TTC549 (cell line): ENCODE results near the gene TEDC2.
"Not testable (repeated sequence)": the region's sequence is repeated elsewhere in the genome, so short reads cannot be mapped to it uniquely, and the experiment has no call there.

Source experiments
- FAIRE-seq: peaks from 2 replicates; lab custom pipeline; 2012; peaks lifted over from hg19 to GRCh38; lab: Jason Lieb, UNC

TEDC2 gene

GRCh38 chr16:2438121-2438520 lies 21.8 kb upstream of the TEDC2 start:
- FAIRE-seq = no peak

DNA sequence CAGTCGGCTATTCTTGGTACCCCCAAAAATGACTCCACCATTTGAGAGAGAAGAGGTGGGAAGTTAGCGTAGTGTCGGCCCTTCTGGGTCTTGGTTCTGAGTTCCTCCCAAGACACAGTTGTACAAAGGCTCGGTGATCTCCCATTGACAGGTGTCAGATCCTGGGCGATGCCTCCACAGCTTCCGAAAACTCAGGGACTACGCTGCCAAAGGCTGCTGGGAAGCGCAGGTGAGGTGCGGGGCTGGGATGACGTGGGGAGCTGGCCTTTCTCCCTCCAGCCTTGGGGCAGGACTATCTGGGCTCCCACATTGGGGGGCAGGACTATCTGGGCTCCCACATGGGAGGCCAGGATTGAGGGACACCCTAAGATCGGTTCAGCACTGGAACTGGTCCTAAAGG lies 20.3 kb upstream of the TEDC2 start:
- FAIRE-seq = no peak

DNA sequence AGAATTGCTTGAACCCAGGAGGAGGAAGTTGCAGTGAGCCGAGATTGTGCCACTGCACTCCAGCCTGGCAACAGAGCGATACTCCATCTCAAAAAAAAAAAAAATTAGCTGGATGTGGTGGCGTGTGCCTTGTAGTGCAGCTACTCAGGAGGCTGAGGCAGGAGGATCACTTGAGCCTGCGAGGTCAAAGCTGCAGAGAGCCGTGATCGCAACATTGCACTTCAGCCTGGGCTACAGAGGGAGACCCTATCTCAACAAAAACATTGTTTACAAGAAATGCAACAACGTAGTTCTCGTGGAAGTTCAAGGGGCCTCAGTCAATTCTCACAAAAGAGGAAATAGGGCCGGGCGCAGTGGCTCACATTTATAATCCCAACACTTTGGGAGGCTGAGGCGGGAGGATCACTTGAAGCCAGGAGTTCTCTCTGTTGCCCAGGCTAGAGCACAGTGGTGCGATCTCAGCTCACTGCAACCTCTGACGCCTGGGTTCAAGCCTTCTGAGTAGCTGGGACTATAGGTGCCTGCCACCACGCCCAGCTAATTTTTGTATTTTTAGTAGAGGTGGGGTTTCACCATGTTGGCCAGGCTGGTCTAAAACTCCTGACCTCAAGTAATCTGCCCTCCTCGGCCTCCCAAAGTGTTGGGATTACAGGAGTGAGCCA lies 18.6 kb upstream of the TEDC2 start:
- not testable (repeated sequence) for FAIRE-seq

DNA sequence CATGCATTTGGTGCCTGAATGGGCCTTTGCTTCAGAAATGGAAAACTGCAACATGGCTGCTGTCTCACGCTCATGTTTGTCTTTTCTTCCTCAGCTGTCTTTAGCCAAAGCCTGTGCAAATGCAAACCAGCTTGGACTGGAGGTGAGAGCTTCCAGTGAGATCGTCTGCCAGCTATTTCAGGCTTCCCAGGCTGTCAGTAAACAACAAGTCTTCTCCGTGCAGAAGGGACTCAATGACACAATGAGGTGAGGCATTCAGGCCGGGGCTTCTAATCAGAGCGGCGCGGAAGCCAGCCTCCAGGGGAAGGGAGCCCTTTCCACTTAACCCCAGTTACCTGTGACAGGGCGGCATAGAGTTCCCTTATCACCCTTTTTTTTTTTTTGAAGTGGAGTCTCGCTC lies 16.4 kb upstream of the TEDC2 start:
- no peak for FAIRE-seq

- FAIRE-seq = no peak
Observed at GRCh38 chr16:2447920-2448583, 11.9 kb upstream of the TEDC2 start.

GRCh38 chr16:2449118-2449517 lies 10.8 kb upstream of the TEDC2 start:
- FAIRE-seq = no peak

DNA sequence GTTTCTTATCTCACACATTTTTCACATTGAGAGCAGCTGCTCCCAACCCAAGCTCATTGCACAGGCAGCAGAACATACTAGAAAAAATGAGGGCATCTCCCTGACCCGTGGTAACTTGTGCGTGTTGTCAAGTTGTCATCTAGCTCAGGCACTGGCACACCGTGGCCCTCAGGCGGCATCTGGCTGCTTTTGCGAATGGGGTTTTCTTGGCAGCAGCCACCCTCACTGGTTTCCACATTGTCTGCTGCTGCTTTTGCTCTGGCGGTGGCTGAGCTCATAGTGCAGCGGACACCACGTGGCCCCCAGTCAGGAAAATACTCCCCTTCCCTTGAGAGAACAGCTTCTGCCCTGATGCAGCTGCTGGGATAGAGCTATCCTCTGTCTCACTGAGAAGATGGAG lies 9.4 kb upstream of the TEDC2 start:
- FAIRE-seq = no peak

GRCh38 chr16:2450975-2451381 lies 8.9 kb upstream of the TEDC2 start:
- FAIRE-seq = no peak

GRCh38 chr16:2451851-2452320 lies 8.0 kb upstream of the TEDC2 start:
- no peak for FAIRE-seq

GRCh38 chr16:2452650-2453049 lies 7.3 kb upstream of the TEDC2 start:
- no peak for FAIRE-seq

DNA sequence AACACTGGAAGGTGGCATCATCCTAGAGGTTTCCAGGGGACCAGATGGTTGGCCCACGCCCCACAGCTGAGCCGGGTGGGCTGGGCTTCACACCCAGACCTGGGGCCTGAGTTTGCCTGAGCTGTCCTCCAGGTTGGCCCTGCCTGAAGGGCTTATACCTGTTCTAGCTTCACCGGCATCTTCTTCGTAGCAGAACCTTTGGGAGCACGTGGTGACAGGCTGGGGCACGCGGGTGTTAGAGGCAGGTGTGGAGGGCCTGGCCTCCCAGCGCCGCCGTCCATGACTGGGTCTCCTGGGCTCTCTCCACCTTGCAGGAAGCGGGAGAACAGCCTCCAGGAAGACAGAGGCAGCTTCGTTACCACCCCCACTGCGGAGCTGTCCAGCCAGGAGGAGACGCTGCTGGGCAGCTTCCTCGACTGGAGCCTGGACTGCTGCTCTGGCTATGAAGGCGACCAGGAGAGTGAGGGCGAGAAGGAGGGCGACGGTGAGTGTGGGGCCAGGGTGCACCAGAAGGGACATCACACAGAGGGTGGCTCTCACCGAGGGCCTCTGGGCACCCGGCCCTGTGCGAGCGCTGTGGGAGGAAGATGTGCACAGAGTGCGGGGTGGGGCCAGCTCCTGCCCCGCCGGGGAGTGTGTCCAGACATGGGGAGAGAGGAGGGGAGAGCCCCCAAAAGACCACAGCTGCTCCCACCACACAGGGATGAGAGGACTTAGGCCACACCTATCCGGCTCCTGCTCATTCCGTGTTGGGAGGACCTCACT lies 4.6 kb upstream of the TEDC2 start:
- FAIRE-seq = no peak

DNA sequence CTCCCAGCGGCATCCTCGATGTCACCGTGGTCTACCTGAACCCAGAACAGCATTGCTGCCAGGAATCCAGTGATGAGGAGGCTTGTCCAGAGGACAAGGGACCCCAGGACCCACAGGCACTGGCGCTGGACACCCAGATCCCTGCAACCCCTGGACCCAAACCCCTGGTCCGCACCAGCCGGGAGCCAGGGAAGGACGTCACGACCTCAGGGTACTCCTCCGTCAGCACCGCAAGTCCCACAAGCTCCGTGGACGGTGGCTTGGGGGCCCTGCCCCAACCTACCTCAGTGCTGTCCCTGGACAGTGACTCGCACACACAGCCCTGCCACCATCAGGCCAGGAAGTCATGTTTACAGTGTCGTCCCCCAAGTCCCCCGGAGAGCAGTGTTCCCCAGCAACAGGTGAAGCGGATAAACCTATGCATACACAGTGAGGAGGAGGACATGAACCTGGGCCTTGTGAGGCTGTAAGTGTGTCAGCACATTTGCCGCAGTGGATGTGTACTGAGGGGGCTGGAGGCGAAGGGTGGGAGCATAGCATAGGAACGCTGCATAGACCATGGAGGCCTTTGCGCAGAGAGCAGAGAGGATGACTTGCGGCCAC lies 3.3 kb upstream of the TEDC2 start:
- no peak for FAIRE-seq

DNA sequence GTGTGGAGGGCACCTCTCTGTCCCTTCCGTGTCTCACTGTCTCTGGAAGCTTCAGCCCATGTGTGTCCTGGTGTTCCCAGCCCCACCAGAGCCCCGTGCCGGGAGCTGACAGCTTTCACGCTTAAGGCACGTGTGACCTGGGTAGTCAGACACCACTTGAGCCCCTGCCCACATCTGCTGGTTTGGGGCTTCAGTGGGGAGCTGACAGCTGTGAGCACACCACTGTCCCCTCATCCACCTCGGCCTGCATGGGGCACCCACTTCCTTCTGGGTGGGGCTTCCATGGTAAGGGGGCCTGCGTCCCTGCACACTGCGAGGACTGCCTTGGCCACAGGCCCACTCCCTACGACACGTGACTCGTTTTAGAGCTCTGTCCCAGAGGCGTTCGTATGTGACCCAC lies 2.6 kb upstream of the TEDC2 start:
- no peak for FAIRE-seq

- no peak for FAIRE-seq
Observed at GRCh38 chr16:2457946-2458345, 2.0 kb upstream of the TEDC2 start.

GRCh38 chr16:2458887-2459646 lies 842 bp upstream of the TEDC2 start:
- no peak for FAIRE-seq

DNA sequence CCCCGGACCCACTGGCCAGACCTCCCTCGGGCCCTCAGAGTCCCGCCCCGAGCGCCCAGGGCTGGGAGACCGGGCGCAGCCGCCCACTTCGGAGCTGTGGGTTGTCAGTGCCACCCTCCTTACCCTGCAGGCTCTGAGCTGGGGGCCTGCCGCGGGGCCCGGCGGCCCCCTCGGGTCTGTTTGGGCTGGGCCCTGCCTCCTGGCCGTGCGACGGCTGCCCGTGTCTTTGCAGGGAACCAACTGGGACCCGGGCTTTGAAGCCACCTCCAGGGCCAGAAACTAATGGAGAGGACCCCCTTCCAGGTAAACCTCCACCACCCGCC lies 443 bp downstream of the TEDC2 start:
- FAIRE-seq = no peak

DNA sequence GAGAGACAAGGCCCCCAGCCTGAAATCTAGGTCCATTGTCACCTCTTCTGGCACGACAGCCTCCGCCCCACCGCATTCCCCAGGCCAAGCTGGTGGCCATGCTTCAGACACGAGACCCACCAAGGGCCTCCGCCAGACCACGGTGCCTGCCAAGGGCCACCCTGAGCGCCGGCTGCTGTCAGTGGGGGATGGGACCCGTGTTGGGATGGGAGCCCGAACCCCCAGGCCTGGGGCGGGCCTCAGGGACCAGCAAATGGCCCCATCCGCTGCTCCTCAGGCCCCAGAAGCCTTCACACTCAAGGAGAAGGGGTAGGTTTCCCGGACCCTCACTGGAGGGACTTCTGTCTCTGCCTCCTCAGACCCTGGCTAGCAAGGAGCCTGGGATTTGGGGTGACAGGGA lies 1.0 kb downstream of the TEDC2 start:
- no peak for FAIRE-seq

DNA sequence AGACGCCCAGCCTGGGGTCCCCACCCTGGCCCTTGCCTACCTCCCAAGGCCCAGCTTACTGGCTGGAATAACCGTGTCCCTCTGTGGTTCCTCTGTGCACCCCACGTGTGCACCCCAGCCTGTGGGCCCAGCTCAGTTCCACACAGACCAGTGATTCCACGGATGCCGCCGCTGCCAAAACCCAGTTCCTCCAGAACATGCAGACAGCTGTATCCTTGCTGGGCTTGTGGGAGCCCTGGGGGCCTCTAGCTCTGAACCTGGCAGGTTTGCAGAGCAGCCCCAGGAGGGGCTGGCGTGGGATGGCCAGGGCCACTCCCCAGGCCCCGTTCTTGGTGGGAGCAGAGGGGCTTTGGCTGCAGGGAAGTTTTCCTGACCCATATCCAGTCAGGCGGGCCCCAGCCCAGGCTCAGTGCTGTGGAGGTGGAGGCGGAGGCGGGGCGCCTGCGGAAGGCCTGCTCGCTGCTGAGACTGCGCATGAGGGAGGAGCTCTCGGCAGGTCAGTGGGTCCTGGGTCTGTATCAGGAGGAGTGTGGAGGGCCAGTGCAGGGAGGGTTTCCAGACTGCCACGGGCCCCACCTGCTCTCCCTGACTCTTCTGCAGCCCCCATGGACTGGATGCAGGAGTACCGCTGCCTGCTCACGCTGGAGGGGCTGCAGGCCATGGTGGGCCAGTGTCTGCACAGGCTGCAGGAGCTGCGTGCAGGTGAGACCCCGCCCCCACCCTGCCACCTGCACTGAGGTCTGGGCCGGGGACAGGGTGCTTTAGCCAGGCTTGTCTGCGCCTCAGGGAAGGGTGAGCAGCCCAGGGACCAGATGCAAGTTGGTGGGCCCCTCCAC lies 2.3 kb downstream of the TEDC2 start:
- no peak for FAIRE-seq

GRCh38 chr16:2464333-2464732 lies 4.4 kb downstream of the TEDC2 start:
- FAIRE-seq = no peak

GRCh38 chr16:2465653-2466415 lies 5.9 kb downstream of the TEDC2 start:
- FAIRE-seq = no peak
